ENCODE data around the gene C1orf174. TPM values are rescaled to one million over a fixed set of nuclear protein-coding genes. Genes with fewer than 3 reads are reported as not detected.

C1orf174 gene
- total RNA-seq, 1 experiment from 2014 or later, result 21.1 TPM

GRCh38 chr1:3943806-3944577, 43.9 kb upstream of the C1orf174 start:
- Mint-ChIP-seq H3K36me3 (ENCODE audit: insufficient read depth in 1 of 3, low read depth in 3 of 3) (peaks cover 0 to 2% (median 0%) of the 10 kb centered on the region in 3 experiments; a peak in 1 of 7 replicates), H3K27ac (peak overlapping the region in 2 of 3 experiments; percentile 4 to 78; a peak in 2 of 7 replicates), H3K4me1 (peaks cover 16 to 18% of the 10 kb centered on the region in 2 experiments), H3K27me3 (ENCODE audit: low read depth) (peaks cover 12% of the 10 kb centered on the region), H3K4me3 (no peak overlapping the region), H3K9me3 (peaks cover 2 to 3% of the 10 kb centered on the region in 2 experiments; a peak in 4 of 5 replicates)
- H4K8ac ChIP-seq (replicated peaks; ENCODE audit: insufficient read length, low read depth, low read length), result no peak overlapping the region
- no CpG with 5 or more reads among the region's 29 CpGs for WGBS (ENCODE audit: extremely low coverage, insufficient read length, low lambda C conversion rate)
- H3K18ac ChIP-seq (ENCODE audit: insufficient read length, low read depth, low read length), result no peak overlapping the region
- no peaks in the 10 kb centered on the region for H3K23me2 ChIP-seq (ENCODE audit: insufficient read length, low read depth, low read length, poor library complexity, severe bottlenecking)
- H3K4ac ChIP-seq (ENCODE audit: low read depth, low read length), result no peak overlapping the region
- no peaks in the 10 kb centered on the region for H3K9me3 ChIP-seq (ENCODE audit: control insufficient read depth, low read depth, low read length)
- H3K27ac ChIP-seq (ENCODE audit: insufficient read length, low read depth, low read length), result no peak overlapping the region
- no peak overlapping the region for H2BK15ac ChIP-seq (ENCODE audit: low read depth, low read length)
- H3K4me1 ChIP-seq (ENCODE audit: insufficient read depth, low read length), result no peaks in the 10 kb centered on the region
- no peaks in the 10 kb centered on the region for H3K79me2 ChIP-seq (ENCODE audit: insufficient read depth, low read length)
- H3K27me3 ChIP-seq (ENCODE audit: insufficient read depth, low read length), result no peaks in the 10 kb centered on the region
- no peak overlapping the region for H4K5ac ChIP-seq (ENCODE audit: insufficient read length, low read depth, low read length)
- H4K20me1 ChIP-seq (ENCODE audit: control insufficient read depth, insufficient read depth, insufficient read length), result no peaks in the 10 kb centered on the region
- no peak overlapping the region for H3K14ac ChIP-seq (ENCODE audit: insufficient read depth, low read length)
- H2AFZ ChIP-seq (ENCODE audit: low read length), result no peak overlapping the region
- H3K56ac ChIP-seq (ENCODE audit: insufficient read length, low read depth, low read length), result no peak overlapping the region
- H3K4me2 ChIP-seq (ENCODE audit: insufficient read depth, insufficient read length, low read length), result no peak overlapping the region
- DNase-seq, result no peak
- no peak overlapping the region for H3T11ph ChIP-seq (ENCODE audit: low read length)
- H2BK20ac ChIP-seq (ENCODE audit: low read depth, low read length, poor library complexity, severe bottlenecking), result no peak overlapping the region
- no peak overlapping the region for H2AK5ac ChIP-seq (ENCODE audit: insufficient read length, low read length)
- no peak overlapping the region for H3K9ac ChIP-seq (ENCODE audit: extremely low read depth, insufficient read length, low read length)
- no peak overlapping the region for H4K91ac ChIP-seq (ENCODE audit: insufficient read length, low read depth, low read length)
- no peak overlapping the region for H2BK12ac ChIP-seq (ENCODE audit: insufficient read length, low read depth, low read length)
- no peak overlapping the region for H2BK120ac ChIP-seq (ENCODE audit: low read depth, low read length, poor library complexity, severe bottlenecking)
- no peak overlapping the region for H3K23ac ChIP-seq (ENCODE audit: insufficient read length, low read depth, low read length)
- H2BK5ac ChIP-seq (ENCODE audit: insufficient read length, low read length), result no peak overlapping the region
- no peak for TF ChIP-seq CTCF (conservative IDR thresholded peaks at IDR 0.05)
- no peaks in the 10 kb centered on the region for H3K79me1 ChIP-seq (ENCODE audit: insufficient read depth, low read depth, low read length, poor library complexity, severe bottlenecking)
